NCI-H146 (cell line): ENCODE results near the gene COPG2.
"Not testable (repeated sequence)": the region's sequence is repeated elsewhere in the genome, so short reads cannot be mapped to it uniquely, and the experiment has no call there.

Source experiments
- DNase-seq: peaks from one replicate; lab custom pipeline; 2025; lab: John Stamatoyannopoulos, UW

The COPG2 gene

DNA sequence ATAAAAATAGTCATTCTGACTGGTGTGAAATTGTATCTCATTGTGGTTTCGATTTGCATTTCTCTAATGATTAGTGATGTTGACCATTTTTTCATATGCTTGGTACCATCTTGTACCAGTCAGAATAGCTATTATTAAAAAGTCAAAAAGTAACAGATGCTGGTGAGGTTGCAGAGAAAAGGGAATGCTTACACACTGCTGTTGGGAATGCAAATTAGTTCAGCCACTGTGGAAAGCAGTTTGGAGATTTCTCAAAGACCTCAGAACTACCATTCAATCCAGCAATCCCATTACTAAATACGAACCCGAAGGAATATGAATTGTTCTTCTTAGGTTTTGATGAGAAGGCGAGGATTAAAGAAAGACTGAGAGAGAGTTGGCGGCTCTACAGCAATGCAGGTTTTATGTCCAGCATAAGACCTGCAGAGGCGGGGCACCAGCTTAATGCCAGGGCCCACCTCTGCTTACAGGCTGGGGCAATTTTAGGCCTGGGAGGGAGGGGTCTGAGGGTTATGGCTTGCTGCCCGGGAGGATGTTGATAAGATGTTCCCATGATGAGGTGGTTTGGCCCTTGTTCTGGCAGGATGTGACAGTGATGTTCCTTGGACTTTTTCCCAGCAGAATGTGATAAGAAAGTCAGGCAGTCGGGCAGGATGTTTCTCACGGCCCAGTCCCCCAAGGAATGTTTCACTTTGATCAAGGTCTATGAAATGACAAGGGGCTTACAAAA is 102.2 kb downstream of the COPG2 start:
- no peak for DNase-seq

- DNase-seq: peak; percentile 17
These were observed 107.6 kb downstream of the COPG2 start for GRCh38 chr7:130560972-130561371.

- no peak for DNase-seq
These were observed 109.4 kb downstream of the COPG2 start for GRCh38 chr7:130559184-130559583.

- DNase-seq: no peak
These were observed 114.1 kb downstream of the COPG2 start for GRCh38 chr7:130554481-130554880.

DNA sequence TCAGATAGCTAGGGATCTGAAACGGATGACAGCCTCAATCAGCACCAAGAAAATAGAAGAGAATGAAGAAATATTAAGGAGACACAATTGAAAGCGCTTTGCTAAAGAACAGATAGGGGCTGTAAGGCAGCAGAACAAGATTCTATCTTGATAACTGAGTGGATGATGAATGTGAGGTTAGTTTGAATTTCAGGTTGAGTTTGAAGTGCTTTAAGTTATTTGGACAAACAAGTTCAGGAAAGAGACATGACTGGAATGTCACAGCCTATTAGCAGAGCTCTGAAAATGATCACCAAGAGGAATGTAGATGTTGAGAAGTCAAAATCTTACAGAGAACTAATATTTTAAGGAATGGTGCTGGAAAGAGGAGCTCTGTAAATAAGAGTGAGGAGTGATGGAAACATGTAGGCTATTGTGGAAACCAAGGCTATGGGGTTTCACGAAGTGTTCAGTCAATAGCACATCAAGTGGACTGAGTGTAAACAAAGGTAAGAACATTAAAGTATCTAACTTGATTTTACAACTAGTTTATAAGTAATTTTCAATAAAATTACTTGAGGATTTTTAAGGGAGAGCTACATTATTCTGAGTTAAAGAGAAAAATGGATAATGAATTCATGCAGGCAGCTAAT is 115.0 kb downstream of the COPG2 start:
- DNase-seq: no peak

DNA sequence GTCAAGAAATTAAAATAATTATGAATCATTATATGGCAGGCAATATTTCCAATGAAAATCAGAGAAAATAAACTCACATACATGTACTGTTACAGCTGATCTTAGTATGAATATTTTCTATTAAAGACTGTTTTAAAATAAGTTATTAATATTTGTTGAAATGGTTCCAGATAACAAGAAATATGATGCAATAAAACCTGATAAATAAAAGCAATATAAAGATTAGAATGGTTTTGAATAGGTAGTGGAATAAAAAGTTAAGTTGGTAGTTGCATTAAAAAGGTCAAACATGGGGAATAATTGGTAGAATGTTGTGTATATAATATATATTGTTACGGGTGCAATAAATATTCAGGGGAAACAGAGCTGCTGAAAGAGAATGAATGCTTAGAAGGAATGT is 124.2 kb downstream of the COPG2 start:
- no peak for DNase-seq

DNA sequence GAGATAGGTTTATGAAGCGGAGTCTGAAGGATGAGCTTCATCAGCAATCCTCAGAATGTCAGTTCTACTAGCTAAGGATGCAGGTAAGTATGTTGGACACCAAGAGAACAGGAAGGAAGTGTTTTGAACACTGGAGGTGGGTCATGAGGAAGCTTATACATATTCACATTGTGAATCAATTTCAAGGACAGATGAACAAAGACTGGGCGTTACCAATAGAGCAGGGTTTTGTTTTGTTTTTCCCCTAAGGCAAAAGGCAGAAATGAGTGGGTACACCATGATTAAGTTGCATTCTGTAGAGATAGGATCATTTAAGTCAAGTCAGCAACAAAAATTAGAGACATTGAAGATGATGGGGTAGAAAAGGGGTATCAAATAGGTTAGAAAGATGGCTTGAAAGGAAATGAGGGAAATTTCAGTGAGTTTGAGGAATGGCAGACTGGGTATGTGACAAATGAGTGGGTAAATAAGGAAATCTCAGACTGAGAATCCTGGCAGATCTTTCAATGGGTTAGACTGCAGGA is 125.0 kb downstream of the COPG2 start:
- no peak for DNase-seq

- not testable (repeated sequence) for DNase-seq
These were observed 126.3 kb downstream of the COPG2 start for GRCh38 chr7:130542297-130542696.

GRCh38 chr7:130541287-130541686 is 127.3 kb downstream of the COPG2 start:
- DNase-seq: not testable (repeated sequence)

GRCh38 chr7:130537894-130538293 is 130.7 kb downstream of the COPG2 start:
- DNase-seq: not testable (repeated sequence)

DNA sequence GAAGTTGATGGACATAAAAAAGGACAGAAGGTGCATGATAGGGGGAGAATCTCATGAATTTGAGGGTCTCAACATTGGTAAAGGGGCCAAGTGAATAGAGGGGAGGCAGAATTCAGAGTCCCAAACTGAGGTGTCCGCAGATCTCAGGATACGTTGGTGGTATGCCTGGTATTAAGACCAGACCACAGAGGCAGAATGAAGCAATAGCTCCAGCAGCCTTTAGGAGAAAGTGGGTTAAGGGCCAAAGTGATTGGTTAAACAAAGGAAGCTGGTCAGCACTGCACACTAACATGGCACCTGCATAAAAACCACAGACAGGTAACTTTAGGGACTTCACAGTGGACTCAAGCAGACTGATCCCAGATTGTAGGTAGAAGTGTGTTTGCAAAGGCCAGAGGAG is 139.1 kb downstream of the COPG2 start:
- DNase-seq: no peak

GRCh38 chr7:130527752-130528355 is 140.7 kb downstream of the COPG2 start:
- DNase-seq: not testable (repeated sequence)

DNA sequence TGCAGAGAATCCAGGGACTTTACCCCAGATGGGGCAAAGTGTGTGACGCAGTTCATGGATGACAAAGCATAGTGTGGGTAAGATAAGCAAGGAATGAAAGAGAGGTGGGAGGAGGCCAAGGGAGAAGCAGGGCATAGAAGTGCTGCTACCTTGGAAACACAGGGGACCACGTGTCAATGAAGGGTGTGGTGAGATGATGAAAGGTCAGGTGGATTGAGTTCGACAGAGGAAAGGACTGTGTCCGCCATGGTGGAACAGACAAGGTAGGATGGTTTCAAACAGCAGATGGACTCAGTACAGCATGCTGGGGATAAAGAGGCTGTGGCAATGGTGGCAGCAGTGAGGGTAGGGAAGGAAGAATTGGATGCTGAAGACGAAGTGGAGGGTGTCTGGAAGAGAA is 143.9 kb downstream of the COPG2 start:
- no peak for DNase-seq

DNA sequence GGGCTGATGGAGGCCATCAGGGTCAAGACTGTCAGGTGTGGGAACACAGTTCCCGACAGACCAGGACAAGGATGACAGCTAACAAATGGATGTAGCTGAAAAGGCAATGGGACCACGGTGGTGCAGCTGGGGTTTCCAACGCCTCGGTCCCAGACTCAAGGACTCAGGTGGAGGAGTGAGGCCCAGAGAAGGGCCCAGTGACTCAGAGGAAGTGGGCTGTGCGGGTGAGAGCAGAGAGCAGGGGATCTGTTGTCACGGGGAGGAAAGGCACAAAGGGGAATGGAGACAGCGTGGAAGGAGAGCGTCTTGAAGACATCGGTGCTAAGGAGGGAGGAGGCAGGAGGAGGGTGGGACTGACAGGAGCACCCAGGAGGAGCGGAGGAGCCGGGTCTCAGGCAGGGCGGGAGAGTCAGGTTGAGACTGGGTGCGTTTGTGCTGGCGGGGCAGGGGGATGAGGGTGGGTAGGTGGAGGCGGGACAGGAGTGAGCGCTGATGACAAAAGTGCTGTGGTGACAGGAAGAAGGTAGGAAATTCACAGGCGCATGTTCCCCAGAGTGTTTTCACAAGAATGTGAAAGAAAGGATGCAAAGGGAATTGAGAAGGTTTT is 144.9 kb downstream of the COPG2 start:
- not testable (repeated sequence) for DNase-seq

DNA sequence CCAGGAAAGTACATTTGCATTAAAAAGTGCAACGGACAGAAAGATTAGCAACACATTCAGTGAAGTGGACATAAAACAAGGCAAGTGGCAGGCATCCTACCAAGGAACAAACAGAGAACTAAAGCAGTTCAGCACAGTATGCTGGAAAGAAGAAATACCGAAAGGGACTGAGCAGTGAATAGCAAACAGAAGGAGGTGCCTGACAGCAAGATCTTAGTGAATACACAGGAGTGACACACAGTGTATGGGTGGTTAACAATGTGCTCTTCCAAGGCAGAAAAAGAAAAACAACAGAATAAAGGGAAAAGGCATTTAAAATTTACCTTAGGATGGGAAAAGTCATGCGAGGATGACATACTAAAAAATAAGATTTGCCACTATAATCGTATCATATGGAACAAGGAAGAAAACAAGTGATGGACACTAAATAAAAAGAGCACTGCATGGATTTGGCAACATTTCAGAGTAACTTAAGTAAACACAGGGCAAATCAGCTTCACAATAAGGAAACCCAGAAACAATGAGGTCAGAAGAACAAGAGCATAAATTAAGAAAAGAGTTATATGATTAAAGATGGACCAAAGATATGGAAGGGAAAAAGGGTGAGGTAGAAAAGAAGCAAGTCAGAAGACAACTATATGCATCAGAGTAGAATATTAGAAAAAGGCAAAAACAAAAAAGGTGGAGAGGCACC is 147.1 kb downstream of the COPG2 start:
- no peak for DNase-seq

DNA sequence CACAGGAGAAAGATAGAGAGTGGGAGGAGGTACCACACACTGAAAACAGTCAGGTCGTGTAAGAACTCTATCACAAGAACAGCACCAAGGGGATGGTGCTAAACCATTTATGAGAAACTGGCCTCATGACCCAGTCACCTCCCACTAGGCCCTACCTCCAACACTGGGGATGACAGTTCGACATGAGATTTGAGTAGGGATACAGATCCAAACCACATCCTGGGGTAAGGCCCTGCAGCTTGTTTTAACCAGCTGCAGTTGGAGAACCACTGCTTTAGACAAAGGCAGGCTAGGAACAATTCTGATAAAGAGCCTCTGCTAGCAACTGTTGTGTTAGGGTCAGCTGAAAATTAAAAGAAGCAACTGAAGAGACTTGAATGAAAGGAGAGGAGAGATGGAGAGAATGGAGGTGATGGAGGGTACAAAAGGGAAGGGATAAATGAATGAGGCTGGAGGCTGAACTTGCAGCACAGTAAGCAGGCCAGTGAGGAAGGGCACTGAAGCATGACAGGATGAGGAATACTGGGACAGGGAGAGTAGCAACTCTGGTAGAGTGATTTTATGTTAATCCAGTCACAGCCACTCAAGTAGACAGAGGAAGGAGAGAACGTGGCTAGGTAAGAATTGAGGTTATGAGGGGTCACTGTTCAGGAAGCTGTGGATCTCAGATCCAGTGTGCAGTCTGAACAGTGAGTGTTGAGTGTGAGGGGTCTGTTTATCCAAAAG is 153.1 kb downstream of the COPG2 start:
- no peak for DNase-seq

DNA sequence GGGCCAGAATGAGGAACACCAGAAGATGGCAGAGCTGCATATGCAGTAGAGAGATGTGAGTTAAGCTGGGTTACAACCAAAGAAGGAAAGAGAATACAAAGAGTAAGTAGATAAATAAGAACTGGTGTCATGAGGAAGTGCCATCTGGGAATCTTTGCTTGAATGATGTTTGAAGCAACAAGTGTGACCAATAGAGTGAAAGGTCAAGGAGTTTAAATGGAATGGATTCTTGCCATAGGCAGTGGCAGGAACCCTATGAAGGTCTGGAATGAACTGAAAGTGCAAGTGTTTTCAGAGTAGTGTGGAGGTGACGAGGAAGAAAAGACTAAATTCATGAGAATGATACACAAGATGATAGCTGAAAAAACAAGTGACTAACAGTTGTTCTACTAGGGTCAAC is 155.1 kb downstream of the COPG2 start:
- DNase-seq: no peak

GRCh38 chr7:130512038-130512437 is 156.5 kb downstream of the COPG2 start:
- DNase-seq: not testable (repeated sequence)

DNA sequence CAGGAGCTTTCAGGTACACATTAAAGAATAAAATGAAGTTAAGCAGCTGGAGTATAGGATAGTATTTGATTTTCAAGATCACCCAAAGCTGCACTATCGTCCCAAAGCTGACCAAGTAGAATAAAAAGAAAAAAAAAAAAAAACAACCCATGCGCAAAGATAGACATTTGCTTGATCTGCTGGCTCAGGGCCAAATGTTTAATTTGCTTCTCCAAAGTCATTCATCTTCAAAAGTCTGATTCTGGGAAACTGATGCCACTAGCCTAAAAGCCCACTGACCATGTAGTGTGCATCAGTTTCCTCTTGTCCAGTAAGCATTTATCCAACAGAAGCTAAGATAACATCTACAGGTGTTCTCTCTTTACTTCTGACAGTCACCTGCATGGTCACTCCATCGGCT is 162.2 kb downstream of the COPG2 start:
- DNase-seq: no peak

DNA sequence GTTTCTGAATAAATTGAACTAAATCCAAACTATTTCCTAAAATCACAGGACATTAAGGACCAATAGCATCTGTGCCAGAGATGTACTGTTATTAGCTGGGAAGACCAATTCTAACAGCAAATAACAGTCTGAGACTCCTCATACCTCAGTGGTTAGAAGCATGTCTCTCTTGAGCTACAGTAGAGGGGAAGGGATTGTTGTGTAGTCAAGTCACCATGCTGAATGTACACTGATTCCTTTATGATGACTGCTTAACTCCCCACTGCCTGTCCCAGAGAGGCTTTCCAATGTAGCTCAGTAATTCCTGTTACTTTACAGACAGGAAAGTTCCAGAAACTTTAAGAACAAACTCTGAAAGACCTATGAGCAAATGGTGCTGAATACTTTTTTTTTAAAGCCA is 162.8 kb downstream of the COPG2 start:
- DNase-seq: no peak

DNA sequence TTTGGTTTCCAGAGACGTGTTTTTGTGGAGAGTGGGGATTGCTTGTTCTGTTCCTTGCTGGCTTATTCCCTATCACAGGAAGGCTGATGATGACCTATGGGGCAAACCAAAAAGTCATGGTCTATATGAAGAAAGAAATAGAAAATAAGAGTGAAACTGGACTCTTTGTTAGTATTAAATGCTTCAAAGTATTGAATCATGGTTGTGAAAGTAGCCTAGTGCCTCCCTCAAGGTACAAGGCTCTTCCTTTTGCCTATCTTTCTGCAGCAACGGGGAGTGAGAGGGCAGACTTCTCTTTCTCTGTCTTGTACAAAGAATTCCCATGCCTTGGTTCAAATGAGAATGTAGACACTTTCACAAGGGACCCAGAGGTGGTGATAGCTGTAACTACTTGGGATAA is 167.6 kb downstream of the COPG2 start:
- DNase-seq: no peak
